Measurements from ENCODE around the gene PEX10. TPM values are rescaled to one million over a fixed set of nuclear protein-coding genes. Genes with fewer than 3 reads are reported as not detected.

PEX10 gene
- polyA plus RNA-seq, 3 donors: 25.2 to 32.0 (median 28.3) TPM

Other genes starting within 250 kb of the PEX10 start
- 10 to 100 TPM; 41.5 to 63.2 (median 58.1) TPM for gene FAAP20, start 217.8 kb downstream of the PEX10 start, polyA plus RNA-seq (ENCODE audit: insufficient read length in 3 of 3)
- gene SKI, start 184.2 kb downstream of the PEX10 start, polyA plus RNA-seq (ENCODE audit: insufficient read length in 3 of 3): 10 to 100 TPM; 57.2 to 59.0 (median 57.4) TPM
- gene MORN1, start 21.0 kb downstream of the PEX10 start, polyA plus RNA-seq (ENCODE audit: insufficient read length in 3 of 3): 10 to 100 TPM; 13.8 to 19.9 (median 17.9) TPM
- 100 to 1,000 TPM; 119 to 127 (median 122) TPM for gene RER1, start 20.7 kb downstream of the PEX10 start, polyA plus RNA-seq (ENCODE audit: insufficient read length in 3 of 3)
- gene PLCH2, start 63.7 kb upstream of the PEX10 start, polyA plus RNA-seq (ENCODE audit: insufficient read length in 3 of 3): 1 to 10 TPM; 1.5 to 1.8 (median 1.7) TPM
- gene PANK4, start 114.0 kb upstream of the PEX10 start, polyA plus RNA-seq (ENCODE audit: insufficient read length in 3 of 3): 10 to 100 TPM; 28.4 to 33.0 (median 29.0) TPM
- gene HES5, start 117.7 kb upstream of the PEX10 start, polyA plus RNA-seq (ENCODE audit: insufficient read length in 3 of 3): under 1 TPM; 0.52 to 0.87 (median 0.58) TPM
- gene TNFRSF14, start 143.8 kb upstream of the PEX10 start, polyA plus RNA-seq (ENCODE audit: insufficient read length in 3 of 3): 10 to 100 TPM; 21.0 to 27.7 (median 23.8) TPM
- 10 to 100 TPM; 39.7 to 50.5 (median 48.7) TPM for gene PRXL2B, start 174.2 kb upstream of the PEX10 start, polyA plus RNA-seq (ENCODE audit: insufficient read length in 3 of 3)
- gene MMEL1, start 220.5 kb upstream of the PEX10 start, polyA plus RNA-seq (ENCODE audit: insufficient read length in 3 of 3): 1 to 10 TPM; 3.2 to 3.7 (median 3.3) TPM

All from renal pelvis (tissue), 3 donors.